ENCODE results near the gene ZYG11A. TPM values are rescaled to one million over a fixed set of nuclear protein-coding genes. Genes with fewer than 3 reads are reported as not detected.
"Not testable (repeated sequence)": the region's sequence is repeated elsewhere in the genome, so short reads cannot be mapped to it uniquely, and the experiment has no call there.

The ZYG11A gene
- polyA plus RNA-seq: under 1 TPM; 0.51 to 0.79 TPM

DNA sequence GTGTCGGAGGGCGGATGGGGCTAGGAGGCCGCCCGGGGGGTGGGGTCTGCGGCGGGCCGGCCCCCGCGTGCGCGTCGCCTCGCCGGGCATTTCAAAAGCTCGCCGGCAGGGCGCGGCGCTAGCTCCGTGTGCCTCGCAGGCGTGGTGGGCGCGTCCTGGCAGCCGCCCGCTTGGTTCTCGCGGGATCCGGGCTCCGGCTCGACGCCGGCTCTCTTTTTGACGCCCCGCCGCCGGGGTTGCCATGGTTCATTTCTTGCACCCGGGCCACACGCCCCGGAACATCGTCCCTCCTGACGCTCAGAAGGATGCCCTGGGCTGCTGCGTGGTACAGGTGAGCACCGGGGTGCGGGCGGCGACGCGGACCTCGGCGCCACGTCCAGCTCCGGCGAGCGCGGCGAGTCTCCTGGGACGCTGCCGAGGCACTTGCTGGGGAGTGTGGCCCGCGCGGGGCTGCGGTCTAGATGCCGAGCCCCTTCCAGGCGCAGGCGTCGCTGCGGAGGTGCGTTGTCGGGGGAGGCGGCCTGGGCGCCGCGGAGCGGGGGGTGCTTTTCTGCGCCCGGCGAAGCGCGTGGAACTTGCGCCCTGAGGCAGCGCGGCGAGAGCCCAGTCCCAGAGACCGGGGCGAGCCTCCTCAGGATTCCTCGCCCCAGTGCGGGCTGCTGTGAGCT is at the start of gene ZYG11A:
ZYG11A (plus strand) TSS at position 118 of the 668 bp plus-strand sequence; CDS start at position 242, 124 bp downstream.
- 3 to 4% methylated on average over 82 to 88 of the region's 88 CpGs for WGBS, 2 donors
- Histone ChIP-seq H3K36me3 (ENCODE audit: control insufficient read depth in 2 of 2, insufficient read depth in 2 of 2, low read length in 1 of 2) (no peaks in the 10 kb centered on the region), H3K4me3 (ENCODE audit: low read depth in 1 of 2, low read length in 2 of 2) (peak within 1 kb of the TSS; percentile 49 to 61), H3K27ac (ENCODE audit: low read depth in 2 of 2, low read length in 1 of 2) (no peak within 1 kb of the TSS), H3K4me1 (ENCODE audit: control insufficient read depth in 2 of 2, insufficient read depth in 2 of 2, low read length in 1 of 2) (peaks cover 8 to 9% of the 10 kb centered on the region in 2 donors), H3K9me3 (ENCODE audit: control insufficient read depth in 2 of 2, insufficient read depth in 1 of 2, low read depth in 1 of 2, low read length in 1 of 2) (peaks cover 0 to 2% of the 10 kb centered on the region in 2 donors), H3K27me3 (ENCODE audit: control insufficient read depth in 1 of 2, insufficient read depth in 2 of 2, low read length in 2 of 2) (peaks cover 0 to 9% of the 10 kb centered on the region in 2 donors)

DNA sequence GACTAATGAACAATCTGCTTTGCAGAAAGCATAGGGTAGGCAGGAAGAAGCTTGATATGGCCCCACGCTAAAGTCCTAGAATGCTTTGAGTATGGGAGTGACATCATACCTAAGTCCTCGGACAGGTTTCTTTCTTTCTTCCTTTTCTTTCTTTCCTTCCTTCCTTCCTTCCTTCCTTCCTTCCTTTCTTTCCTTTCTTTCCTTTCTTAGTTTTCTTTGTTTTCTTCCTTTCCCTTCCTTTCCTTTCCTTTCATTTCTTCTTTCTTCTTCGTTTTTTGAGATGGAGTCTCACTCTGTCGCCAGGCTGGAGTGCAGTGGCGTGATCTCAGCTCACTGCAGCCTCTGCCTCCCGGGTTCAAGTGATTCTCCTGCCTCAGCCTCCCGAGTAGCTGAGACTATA is 48.8 kb upstream of the ZYG11A start:
- not testable (repeated sequence) for H3K4me1 ChIP-seq (ENCODE audit: control insufficient read depth in 2 of 2, insufficient read depth in 2 of 2, low read length in 1 of 2); H3K36me3 ChIP-seq (ENCODE audit: control insufficient read depth in 2 of 2, insufficient read depth in 2 of 2, low read length in 1 of 2); H3K27me3 ChIP-seq (ENCODE audit: control insufficient read depth in 1 of 2, insufficient read depth in 2 of 2, low read length in 2 of 2); H3K4me3 ChIP-seq (ENCODE audit: low read depth in 1 of 2, low read length in 2 of 2); H3K9me3 ChIP-seq (ENCODE audit: control insufficient read depth in 2 of 2, insufficient read depth in 1 of 2, low read depth in 1 of 2, low read length in 1 of 2); H3K27ac ChIP-seq (ENCODE audit: low read depth in 2 of 2, low read length in 1 of 2)
- WGBS, 2 donors: 86 to 92% methylated on average over 7 of the region's 7 CpGs

DNA sequence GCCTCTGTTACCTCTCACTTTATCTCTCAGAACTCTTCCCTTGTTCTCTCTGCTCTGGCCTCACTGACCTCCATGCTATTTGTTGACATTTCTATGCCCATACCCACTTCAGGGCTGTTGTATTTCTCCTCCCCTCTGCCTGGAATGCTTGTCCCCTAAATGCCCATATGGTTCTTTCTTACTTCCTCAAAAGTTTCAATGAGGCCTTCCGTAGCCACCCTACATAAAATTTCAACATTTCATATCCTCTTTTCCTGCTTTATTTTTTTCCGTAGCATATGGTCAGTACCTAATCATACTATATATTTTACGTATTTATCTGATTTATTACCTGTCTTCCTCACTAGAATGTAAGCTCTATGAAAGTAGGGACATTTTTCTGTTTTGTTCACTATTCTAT is 47.1 kb upstream of the ZYG11A start:
- H3K36me3 ChIP-seq (ENCODE audit: control insufficient read depth in 2 of 2, insufficient read depth in 2 of 2, low read length in 1 of 2): no peaks in the 10 kb centered on the region
- H3K4me3 ChIP-seq (ENCODE audit: low read depth in 1 of 2, low read length in 2 of 2): no peak overlapping the region
- 83 to 95% methylated on average over 3 of the region's 3 CpGs for WGBS, 2 donors
- H3K27ac ChIP-seq (ENCODE audit: low read depth in 2 of 2, low read length in 1 of 2): no peak overlapping the region
- H3K27me3 ChIP-seq (ENCODE audit: control insufficient read depth in 1 of 2, insufficient read depth in 2 of 2, low read length in 2 of 2): no peaks in the 10 kb centered on the region
- H3K4me1 ChIP-seq (ENCODE audit: control insufficient read depth in 2 of 2, insufficient read depth in 2 of 2, low read length in 1 of 2): no peaks in the 10 kb centered on the region
- H3K9me3 ChIP-seq (ENCODE audit: control insufficient read depth in 2 of 2, insufficient read depth in 1 of 2, low read depth in 1 of 2, low read length in 1 of 2): no peaks in the 10 kb centered on the region

DNA sequence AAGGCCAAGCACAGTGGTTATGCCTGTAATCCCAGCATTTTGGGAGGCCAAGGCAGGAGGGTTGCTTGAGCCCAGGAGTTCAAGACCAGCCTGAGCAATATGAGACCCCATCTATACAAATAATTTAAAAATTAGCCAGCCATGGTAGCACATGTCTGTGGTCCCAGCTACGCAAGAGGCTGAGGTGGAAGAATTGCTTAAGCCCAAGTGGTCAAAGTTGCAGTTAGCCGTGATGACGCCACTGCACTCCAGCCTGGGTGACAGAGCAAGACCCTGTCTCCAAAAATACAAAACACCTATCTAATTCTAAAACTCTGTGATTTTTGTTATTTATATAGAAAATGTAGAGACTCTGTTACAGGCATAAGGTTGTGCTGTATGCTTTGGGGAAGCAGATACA is 44.2 kb upstream of the ZYG11A start:
- H3K36me3 ChIP-seq (ENCODE audit: control insufficient read depth in 2 of 2, insufficient read depth in 2 of 2, low read length in 1 of 2): no peaks in the 10 kb centered on the region
- 95 to 99% methylated on average over 3 of the region's 3 CpGs for WGBS, 2 donors
- no peaks in the 10 kb centered on the region for H3K9me3 ChIP-seq (ENCODE audit: control insufficient read depth in 2 of 2, insufficient read depth in 1 of 2, low read depth in 1 of 2, low read length in 1 of 2)
- no peak overlapping the region for H3K4me3 ChIP-seq (ENCODE audit: low read depth in 1 of 2, low read length in 2 of 2)
- H3K27ac ChIP-seq (ENCODE audit: low read depth in 2 of 2, low read length in 1 of 2): no peak overlapping the region
- no peaks in the 10 kb centered on the region for H3K27me3 ChIP-seq (ENCODE audit: control insufficient read depth in 1 of 2, insufficient read depth in 2 of 2, low read length in 2 of 2)
- H3K4me1 ChIP-seq (ENCODE audit: control insufficient read depth in 2 of 2, insufficient read depth in 2 of 2, low read length in 1 of 2): no peaks in the 10 kb centered on the region

DNA sequence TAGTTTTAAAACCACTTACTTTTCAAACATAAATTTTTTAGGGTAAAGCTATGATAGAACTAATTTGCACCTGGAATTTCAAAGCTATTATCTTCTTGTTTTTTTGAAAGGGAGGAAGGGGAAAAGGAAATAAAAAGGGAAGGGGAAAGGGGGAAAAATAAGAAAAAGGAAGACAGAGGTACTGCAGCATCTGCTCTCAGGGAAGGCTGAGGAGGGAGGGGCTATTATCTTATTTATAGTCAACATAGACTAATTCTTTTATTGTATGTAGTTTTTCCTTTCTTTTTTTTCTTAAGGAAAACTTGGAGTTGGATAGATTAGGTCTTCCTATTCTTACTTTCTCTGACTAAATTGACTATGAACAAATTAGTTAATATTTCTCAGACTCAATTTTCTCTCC is 41.5 kb upstream of the ZYG11A start:
- no peaks in the 10 kb centered on the region for H3K9me3 ChIP-seq (ENCODE audit: control insufficient read depth in 2 of 2, insufficient read depth in 1 of 2, low read depth in 1 of 2, low read length in 1 of 2)
- H3K4me3 ChIP-seq (ENCODE audit: low read depth in 1 of 2, low read length in 2 of 2): no peak overlapping the region
- H3K36me3 ChIP-seq (ENCODE audit: control insufficient read depth in 2 of 2, insufficient read depth in 2 of 2, low read length in 1 of 2): peaks cover 0 to 3% of the 10 kb centered on the region in 2 donors
- H3K4me1 ChIP-seq (ENCODE audit: control insufficient read depth in 2 of 2, insufficient read depth in 2 of 2, low read length in 1 of 2): no peaks in the 10 kb centered on the region
- no peaks in the 10 kb centered on the region for H3K27me3 ChIP-seq (ENCODE audit: control insufficient read depth in 1 of 2, insufficient read depth in 2 of 2, low read length in 2 of 2)
- H3K27ac ChIP-seq (ENCODE audit: low read depth in 2 of 2, low read length in 1 of 2): no peak overlapping the region

DNA sequence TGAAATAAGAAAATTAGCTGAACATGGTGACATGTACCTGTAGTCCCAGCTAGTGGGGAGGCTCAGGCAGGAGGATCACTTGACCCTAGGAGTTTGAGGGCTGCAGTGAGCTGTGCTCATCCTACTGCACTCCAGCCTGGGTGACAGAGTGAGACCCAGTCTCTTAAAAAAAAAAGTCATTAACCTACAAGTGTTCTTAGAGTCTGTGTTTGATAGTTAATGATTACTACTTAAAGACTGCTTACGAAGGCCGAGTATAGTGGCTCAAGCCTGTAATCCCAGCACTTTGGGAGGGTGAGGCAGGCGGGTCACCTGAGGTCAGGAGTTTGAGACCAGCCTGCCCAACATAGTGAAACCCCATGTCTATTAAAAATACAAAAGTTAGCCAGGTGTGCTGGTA is 38.5 kb upstream of the ZYG11A start:
- H3K4me1 ChIP-seq (ENCODE audit: control insufficient read depth in 2 of 2, insufficient read depth in 2 of 2, low read length in 1 of 2); H3K9me3 ChIP-seq (ENCODE audit: control insufficient read depth in 2 of 2, insufficient read depth in 1 of 2, low read depth in 1 of 2, low read length in 1 of 2); H3K36me3 ChIP-seq (ENCODE audit: control insufficient read depth in 2 of 2, insufficient read depth in 2 of 2, low read length in 1 of 2); H3K4me3 ChIP-seq (ENCODE audit: low read depth in 1 of 2, low read length in 2 of 2); H3K27me3 ChIP-seq (ENCODE audit: control insufficient read depth in 1 of 2, insufficient read depth in 2 of 2, low read length in 2 of 2); H3K27ac ChIP-seq (ENCODE audit: low read depth in 2 of 2, low read length in 1 of 2): not testable (repeated sequence)
- WGBS, 2 donors: 96 to 97% methylated on average over 3 of the region's 3 CpGs

DNA sequence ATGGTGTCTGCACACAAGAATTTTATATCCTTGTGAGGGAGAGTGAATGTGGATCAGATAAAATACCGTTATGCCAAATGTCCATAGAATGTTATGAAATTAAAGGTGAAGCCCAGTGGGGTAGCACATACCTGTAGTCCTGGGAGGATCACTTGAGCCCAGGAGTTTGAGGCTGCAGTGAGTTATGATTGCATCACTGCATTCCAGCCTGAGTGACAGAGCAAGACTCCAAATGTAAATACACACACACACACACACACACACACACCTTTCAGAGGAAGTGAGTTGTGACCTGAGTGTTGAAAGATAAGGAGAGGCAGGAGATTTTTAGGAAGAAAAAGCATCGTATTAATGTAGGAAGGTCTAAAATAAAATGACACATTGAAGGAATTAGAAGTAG is 28.1 kb upstream of the ZYG11A start:
- no peaks in the 10 kb centered on the region for H3K4me1 ChIP-seq (ENCODE audit: control insufficient read depth in 2 of 2, insufficient read depth in 2 of 2, low read length in 1 of 2)
- 80 to 91% methylated on average over 2 of the region's 2 CpGs for WGBS, 2 donors
- no peaks in the 10 kb centered on the region for H3K27me3 ChIP-seq (ENCODE audit: control insufficient read depth in 1 of 2, insufficient read depth in 2 of 2, low read length in 2 of 2)
- H3K36me3 ChIP-seq (ENCODE audit: control insufficient read depth in 2 of 2, insufficient read depth in 2 of 2, low read length in 1 of 2): no peaks in the 10 kb centered on the region
- no peak overlapping the region for H3K27ac ChIP-seq (ENCODE audit: low read depth in 2 of 2, low read length in 1 of 2)
- H3K4me3 ChIP-seq (ENCODE audit: low read depth in 1 of 2, low read length in 2 of 2): no peak overlapping the region
- no peaks in the 10 kb centered on the region for H3K9me3 ChIP-seq (ENCODE audit: control insufficient read depth in 2 of 2, insufficient read depth in 1 of 2, low read depth in 1 of 2, low read length in 1 of 2)

DNA sequence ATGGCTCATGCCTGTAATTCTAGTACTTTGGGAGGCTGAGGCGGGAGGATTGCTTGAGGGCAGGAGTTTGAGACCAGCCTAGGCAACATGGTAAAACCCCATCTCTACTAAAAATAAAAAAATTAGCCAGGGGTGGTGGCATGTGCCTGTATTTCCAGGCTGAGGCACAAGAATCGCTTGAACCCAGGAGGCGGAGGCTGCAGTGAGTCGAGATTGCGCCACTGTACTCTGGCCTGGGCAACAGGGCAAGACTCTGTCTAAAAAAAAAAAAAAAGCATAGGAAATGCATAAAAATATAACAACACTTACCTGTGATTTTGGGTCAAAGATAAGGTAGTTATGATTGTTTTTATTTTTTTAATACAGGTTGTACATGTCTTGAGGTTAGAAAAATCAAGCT is 21.7 kb upstream of the ZYG11A start:
- H3K27ac ChIP-seq (ENCODE audit: low read depth in 2 of 2, low read length in 1 of 2); H3K36me3 ChIP-seq (ENCODE audit: control insufficient read depth in 2 of 2, insufficient read depth in 2 of 2, low read length in 1 of 2); H3K27me3 ChIP-seq (ENCODE audit: control insufficient read depth in 1 of 2, insufficient read depth in 2 of 2, low read length in 2 of 2); H3K9me3 ChIP-seq (ENCODE audit: control insufficient read depth in 2 of 2, insufficient read depth in 1 of 2, low read depth in 1 of 2, low read length in 1 of 2); H3K4me1 ChIP-seq (ENCODE audit: control insufficient read depth in 2 of 2, insufficient read depth in 2 of 2, low read length in 1 of 2); H3K4me3 ChIP-seq (ENCODE audit: low read depth in 1 of 2, low read length in 2 of 2): not testable (repeated sequence)
- 98 to 99% methylated on average over 5 of the region's 5 CpGs for WGBS, 2 donors

DNA sequence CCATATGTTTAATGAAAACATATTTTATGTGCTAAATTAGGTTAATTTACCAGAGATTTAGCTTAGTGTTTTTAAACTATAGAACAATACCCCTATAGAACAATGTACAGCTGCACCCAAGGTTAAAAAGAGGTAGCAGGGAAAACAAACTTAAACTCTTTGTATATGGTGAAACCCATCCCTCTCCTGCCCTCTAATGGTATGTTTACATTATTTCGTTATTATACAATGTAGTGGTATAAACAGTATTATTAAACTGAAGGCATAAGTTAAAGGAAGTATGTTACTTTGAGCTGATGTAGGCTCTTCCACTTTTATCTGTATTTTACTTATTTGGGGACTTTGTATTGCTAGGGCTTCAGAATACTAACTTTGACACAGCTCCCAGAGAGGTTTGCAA is 16.7 kb upstream of the ZYG11A start:
- H3K27ac ChIP-seq (ENCODE audit: low read depth in 2 of 2, low read length in 1 of 2): no peak overlapping the region
- no peaks in the 10 kb centered on the region for H3K9me3 ChIP-seq (ENCODE audit: control insufficient read depth in 2 of 2, insufficient read depth in 1 of 2, low read depth in 1 of 2, low read length in 1 of 2)
- WGBS, 2 donors: 18 to 24% methylated on average over 1 of the region's 1 CpG
- no peak overlapping the region for H3K4me3 ChIP-seq (ENCODE audit: low read depth in 1 of 2, low read length in 2 of 2)
- no peaks in the 10 kb centered on the region for H3K27me3 ChIP-seq (ENCODE audit: control insufficient read depth in 1 of 2, insufficient read depth in 2 of 2, low read length in 2 of 2)
- no peaks in the 10 kb centered on the region for H3K4me1 ChIP-seq (ENCODE audit: control insufficient read depth in 2 of 2, insufficient read depth in 2 of 2, low read length in 1 of 2)
- peaks cover 2 to 6% of the 10 kb centered on the region in 2 donors for H3K36me3 ChIP-seq (ENCODE audit: control insufficient read depth in 2 of 2, insufficient read depth in 2 of 2, low read length in 1 of 2)

DNA sequence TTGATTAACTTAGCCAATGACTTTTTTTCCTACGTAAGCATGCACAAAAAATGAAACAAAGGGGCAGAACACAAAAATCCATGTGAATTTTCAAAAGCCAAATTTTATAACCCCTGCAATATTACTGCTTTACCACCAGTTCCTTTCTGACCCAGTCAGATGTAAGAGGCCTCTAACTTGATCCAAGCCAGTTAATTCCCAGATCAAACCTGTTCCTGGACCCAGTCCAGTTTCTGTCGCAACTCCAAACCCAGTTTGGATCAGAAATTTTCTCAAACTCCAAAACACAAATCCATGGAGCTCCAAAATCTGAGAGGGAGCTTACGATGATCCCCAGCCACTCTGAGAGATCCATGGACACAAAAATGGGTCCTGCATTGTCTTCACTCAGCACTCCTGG is 7.8 kb upstream of the ZYG11A start:
- Histone ChIP-seq H3K4me1 (ENCODE audit: control insufficient read depth in 2 of 2, insufficient read depth in 2 of 2, low read length in 1 of 2) (no peaks in the 10 kb centered on the region), H3K36me3 (ENCODE audit: control insufficient read depth in 2 of 2, insufficient read depth in 2 of 2, low read length in 1 of 2) (no peaks in the 10 kb centered on the region)
- WGBS, 2 donors: 78 to 79% methylated on average over 3 of the region's 3 CpGs

More for the DNA sequence above, 7.8 kb upstream of the ZYG11A start:
- no peaks in the 10 kb centered on the region for H3K9me3 ChIP-seq (ENCODE audit: control insufficient read depth in 2 of 2, insufficient read depth in 1 of 2, low read depth in 1 of 2, low read length in 1 of 2)
- no peaks in the 10 kb centered on the region for H3K27me3 ChIP-seq (ENCODE audit: control insufficient read depth in 1 of 2, insufficient read depth in 2 of 2, low read length in 2 of 2)
- H3K27ac ChIP-seq (ENCODE audit: low read depth in 2 of 2, low read length in 1 of 2): no peak overlapping the region
- H3K4me3 ChIP-seq (ENCODE audit: low read depth in 1 of 2, low read length in 2 of 2): no peak overlapping the region
